ENCODE data around the gene MOSPD3. TPM values are rescaled to one million over a fixed set of nuclear protein-coding genes. Genes with fewer than 3 reads are reported as not detected.

MOSPD3 gene
- total and polyA plus RNA-seq, 2 of the 13 experiments (the other 11 are each of a cell fraction or from before 2014, with no cell fraction given), result 7.6 to 8.8 TPM

DNA sequence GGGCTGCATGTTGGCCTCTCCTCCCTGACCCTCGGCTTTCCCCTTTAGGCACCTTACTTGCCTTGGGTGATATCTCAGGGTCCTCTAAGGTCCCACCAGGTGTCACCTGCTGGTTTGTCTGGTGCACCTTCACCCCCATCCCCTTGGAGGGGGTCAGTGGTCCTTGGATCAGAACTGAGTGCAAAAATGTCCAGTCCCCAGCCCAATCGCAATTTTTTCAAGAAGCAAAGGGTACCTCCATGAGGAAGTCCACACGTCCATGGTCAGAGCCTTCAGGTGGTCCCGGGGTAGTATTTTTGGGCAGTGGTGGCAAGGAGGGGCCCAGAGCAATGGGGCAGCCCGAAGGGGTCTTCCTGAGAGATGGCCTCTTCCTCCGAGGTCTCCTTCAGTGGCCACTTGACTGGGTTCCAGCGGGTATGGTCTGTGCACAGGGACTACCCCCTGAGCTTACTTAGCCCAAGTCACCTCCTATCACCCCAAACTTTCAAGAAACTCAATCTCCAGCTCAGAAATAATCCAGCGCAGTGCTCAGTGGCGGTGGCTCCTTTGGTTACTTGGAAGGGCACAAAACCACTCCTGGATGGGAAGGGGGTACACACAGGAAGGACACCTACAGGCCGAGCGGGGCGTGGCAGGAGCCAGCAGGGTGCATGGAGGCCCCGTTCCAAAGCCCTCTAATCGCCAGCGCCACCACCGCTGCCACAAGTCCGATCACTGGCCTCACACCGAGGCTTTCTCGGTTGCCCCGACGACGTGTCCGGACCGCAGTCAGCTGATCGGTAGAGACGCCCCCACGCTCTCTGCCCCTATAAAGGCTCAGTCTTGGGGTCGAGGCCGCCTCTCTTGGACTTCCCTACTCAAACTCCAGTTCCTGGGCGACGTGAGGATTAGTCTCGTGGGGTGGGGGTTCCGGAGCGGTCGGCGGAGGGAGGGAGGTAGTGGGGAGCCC lies 43.2 kb upstream of the MOSPD3 start (continued):
- TF ChIP-seq RFX5 (IDR thresholded peaks at IDR 0.05; ENCODE audit: low read depth, low read length) (no peak), SCMH1 (CRISPR knock-in tag; IDR thresholded peaks at IDR 0.05; ENCODE audit: borderline replicate concordance) (no peak), ZNF644 (CRISPR knock-in tag; IDR thresholded peaks at IDR 0.05; ENCODE audit: low read depth) (no peak), PAX8 (CRISPR knock-in tag; IDR thresholded peaks at IDR 0.05; ENCODE audit: borderline replicate concordance) (peak; percentile 87; the same call in 1 of the 2 replicates), RFXAP (CRISPR knock-in tag; IDR thresholded peaks at IDR 0.05; ENCODE audit: borderline replicate concordance) (no peak), FOSL2 (CRISPR knock-in tag; IDR thresholded peaks at IDR 0.05) (peak; percentile 34; the same call in 1 of the 2 replicates), JUND (CRISPR knock-in tag; IDR thresholded peaks at IDR 0.05) (no peak; the same call in 1 of the 2 replicates), ZFP37 (CRISPR knock-in tag; IDR thresholded peaks at IDR 0.05; ENCODE audit: borderline replicate concordance) (no peak; the same call in 1 of the 2 replicates), ZBTB20 (CRISPR knock-in tag; IDR thresholded peaks at IDR 0.05; ENCODE audit: borderline replicate concordance, low read depth) (peak; percentile 70; the same call in 1 of the 2 replicates), ZNF431 (CRISPR knock-in tag; IDR thresholded peaks at IDR 0.05; ENCODE audit: borderline replicate concordance, low read depth) (peak; percentile 73; the same call in 1 of the 2 replicates), HCFC1 (IDR thresholded peaks at IDR 0.05; ENCODE audit: low read depth, low read length) (no peak), NFE2L2 (IDR thresholded peaks at IDR 0.05; ENCODE audit: low read length) (no peak)
- TF ChIP-seq, protein P1, sequence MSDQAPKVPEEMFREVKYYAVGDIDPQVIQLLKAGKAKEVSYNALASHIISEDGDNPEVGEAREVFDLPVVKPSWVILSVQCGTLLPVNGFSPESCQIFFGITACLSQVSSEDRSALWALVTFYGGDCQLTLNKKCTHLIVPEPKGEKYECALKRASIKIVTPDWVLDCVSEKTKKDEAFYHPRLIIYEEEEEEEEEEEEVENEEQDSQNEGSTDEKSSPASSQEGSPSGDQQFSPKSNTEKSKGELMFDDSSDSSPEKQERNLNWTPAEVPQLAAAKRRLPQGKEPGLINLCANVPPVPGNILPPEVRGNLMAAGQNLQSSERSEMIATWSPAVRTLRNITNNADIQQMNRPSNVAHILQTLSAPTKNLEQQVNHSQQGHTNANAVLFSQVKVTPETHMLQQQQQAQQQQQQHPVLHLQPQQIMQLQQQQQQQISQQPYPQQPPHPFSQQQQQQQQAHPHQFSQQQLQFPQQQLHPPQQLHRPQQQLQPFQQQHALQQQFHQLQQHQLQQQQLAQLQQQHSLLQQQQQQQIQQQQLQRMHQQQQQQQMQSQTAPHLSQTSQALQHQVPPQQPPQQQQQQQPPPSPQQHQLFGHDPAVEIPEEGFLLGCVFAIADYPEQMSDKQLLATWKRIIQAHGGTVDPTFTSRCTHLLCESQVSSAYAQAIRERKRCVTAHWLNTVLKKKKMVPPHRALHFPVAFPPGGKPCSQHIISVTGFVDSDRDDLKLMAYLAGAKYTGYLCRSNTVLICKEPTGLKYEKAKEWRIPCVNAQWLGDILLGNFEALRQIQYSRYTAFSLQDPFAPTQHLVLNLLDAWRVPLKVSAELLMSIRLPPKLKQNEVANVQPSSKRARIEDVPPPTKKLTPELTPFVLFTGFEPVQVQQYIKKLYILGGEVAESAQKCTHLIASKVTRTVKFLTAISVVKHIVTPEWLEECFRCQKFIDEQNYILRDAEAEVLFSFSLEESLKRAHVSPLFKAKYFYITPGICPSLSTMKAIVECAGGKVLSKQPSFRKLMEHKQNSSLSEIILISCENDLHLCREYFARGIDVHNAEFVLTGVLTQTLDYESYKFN (CRISPR knock-in tag; conservative IDR thresholded peaks at IDR 0.05), result peak; percentile 57
- TF ChIP-seq, protein P2, sequence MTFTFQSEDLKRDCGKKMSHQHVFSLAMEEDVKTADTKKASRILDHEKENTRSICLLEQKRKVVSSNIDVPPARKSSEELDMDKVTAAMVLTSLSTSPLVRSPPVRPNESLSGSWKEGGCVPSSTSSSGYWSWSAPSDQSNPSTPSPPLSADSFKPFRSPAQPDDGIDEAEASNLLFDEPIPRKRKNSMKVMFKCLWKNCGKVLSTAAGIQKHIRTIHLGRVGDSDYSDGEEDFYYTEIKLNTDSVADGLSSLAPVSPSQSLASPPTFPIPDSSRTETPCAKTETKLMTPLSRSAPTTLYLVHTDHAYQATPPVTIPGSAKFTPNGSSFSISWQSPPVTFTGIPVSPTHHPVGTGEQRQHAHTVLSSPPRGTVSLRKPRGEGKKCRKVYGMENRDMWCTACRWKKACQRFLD (CRISPR knock-in tag; IDR thresholded peaks at IDR 0.05; ENCODE audit: borderline replicate concordance), result 0 out of 2 replicates have a peak, but pooled peaks have one; percentile 62
- TF ChIP-seq, protein P3, sequence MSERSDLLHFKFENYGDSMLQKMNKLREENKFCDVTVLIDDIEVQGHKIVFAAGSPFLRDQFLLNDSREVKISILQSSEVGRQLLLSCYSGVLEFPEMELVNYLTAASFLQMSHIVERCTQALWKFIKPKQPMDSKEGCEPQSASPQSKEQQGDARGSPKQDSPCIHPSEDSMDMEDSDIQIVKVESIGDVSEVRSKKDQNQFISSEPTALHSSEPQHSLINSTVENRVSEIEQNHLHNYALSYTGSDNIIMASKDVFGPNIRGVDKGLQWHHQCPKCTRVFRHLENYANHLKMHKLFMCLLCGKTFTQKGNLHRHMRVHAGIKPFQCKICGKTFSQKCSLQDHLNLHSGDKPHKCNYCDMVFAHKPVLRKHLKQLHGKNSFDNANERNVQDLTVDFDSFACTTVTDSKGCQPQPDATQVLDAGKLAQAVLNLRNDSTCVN (CRISPR knock-in tag; IDR thresholded peaks at IDR 0.05; ENCODE audit: borderline replicate concordance), result 0 out of 2 replicates have a peak, but pooled peaks have one; percentile 31
- TF ChIP-seq, protein P4, sequence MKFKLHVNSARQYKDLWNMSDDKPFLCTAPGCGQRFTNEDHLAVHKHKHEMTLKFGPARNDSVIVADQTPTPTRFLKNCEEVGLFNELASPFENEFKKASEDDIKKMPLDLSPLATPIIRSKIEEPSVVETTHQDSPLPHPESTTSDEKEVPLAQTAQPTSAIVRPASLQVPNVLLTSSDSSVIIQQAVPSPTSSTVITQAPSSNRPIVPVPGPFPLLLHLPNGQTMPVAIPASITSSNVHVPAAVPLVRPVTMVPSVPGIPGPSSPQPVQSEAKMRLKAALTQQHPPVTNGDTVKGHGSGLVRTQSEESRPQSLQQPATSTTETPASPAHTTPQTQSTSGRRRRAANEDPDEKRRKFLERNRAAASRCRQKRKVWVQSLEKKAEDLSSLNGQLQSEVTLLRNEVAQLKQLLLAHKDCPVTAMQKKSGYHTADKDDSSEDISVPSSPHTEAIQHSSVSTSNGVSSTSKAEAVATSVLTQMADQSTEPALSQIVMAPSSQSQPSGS (CRISPR knock-in tag; IDR thresholded peaks at IDR 0.05), result no peak; the same call in 1 of the 2 replicates
- TF ChIP-seq, protein P5, sequence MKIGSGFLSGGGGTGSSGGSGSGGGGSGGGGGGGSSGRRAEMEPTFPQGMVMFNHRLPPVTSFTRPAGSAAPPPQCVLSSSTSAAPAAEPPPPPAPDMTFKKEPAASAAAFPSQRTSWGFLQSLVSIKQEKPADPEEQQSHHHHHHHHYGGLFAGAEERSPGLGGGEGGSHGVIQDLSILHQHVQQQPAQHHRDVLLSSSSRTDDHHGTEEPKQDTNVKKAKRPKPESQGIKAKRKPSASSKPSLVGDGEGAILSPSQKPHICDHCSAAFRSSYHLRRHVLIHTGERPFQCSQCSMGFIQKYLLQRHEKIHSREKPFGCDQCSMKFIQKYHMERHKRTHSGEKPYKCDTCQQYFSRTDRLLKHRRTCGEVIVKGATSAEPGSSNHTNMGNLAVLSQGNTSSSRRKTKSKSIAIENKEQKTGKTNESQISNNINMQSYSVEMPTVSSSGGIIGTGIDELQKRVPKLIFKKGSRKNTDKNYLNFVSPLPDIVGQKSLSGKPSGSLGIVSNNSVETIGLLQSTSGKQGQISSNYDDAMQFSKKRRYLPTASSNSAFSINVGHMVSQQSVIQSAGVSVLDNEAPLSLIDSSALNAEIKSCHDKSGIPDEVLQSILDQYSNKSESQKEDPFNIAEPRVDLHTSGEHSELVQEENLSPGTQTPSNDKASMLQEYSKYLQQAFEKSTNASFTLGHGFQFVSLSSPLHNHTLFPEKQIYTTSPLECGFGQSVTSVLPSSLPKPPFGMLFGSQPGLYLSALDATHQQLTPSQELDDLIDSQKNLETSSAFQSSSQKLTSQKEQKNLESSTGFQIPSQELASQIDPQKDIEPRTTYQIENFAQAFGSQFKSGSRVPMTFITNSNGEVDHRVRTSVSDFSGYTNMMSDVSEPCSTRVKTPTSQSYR (CRISPR knock-in tag; IDR thresholded peaks at IDR 0.05; ENCODE audit: borderline replicate concordance), result no peak; the same call in 1 of the 2 replicates
